Ovary (tissue), 3 donors: ENCODE results near the gene CSRP1.

ENCODE experiments used
- CTCF ChIP-seq, 3 donors: fragments of 450-650 bp in 2 of 3; fragments of 200-600 bp in 1 of 3; IDR thresholded peaks; one replicate each; pipeline versions ENCODE4 v1.5.1 to v1.8.0; 2016 to 2022; ENCODE audit warnings: antibody characterized with exemption in 3 of 3, mild to moderate bottlenecking in 1 of 3
- EP300 ChIP-seq: sonication (generic); formaldehyde crosslinking; IDR thresholded peaks from one replicate; pipeline ENCODE4 v1.6.1; 2017; ENCODE audit warnings: antibody characterized with exemption
- POLR2A ChIP-seq: fragments of 450-650 bp; IDR thresholded peaks from one replicate; pipeline ENCODE4 v1.6.1; 2017; ENCODE audit warnings: antibody characterized with exemption, mild to moderate bottlenecking, moderate library complexity
- donor health status: DM: no; HTN: no; CAD: no.

DNA sequence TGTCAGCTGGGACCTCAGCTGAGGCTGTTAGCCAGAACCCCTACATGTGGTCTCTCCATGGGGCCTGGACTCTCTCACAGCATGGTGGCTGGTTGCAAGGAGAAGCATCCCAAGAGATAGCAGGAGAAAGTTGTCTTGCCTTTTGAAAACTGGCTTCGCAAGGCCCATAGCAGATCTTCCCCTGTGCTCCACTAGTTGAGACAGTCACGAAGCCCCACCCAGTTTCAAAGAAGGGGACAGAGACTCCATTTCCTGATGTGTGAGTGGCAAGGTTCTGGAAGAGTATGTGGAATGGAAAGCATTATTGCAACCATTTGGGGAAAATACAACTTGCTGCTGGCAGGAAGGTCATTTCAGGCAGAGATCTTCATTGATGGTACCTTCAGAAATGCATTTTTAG is 7.5 kb upstream of the CSRP1 start:
- TF ChIP-seq CTCF (IDR thresholded peaks at IDR 0.05): no peak
- no peak for TF ChIP-seq EP300
- no peak for TF ChIP-seq POLR2A
